Stimulated activated CD8-positive, alpha-beta memory T cell treated with anti-CD3 and anti-CD28 coated beads, Interleukin-15, amount 100 ng/mL, for 48 hours (primary cell): Measurements from ENCODE around the gene SMARCA5.
"Not testable (repeated sequence)": the region's sequence is repeated elsewhere in the genome, so short reads cannot be mapped to it uniquely, and the experiment has no call there.

Source experiments
- DNase-seq, 2 donors: peaks; one replicate each; pipeline ENCODE4 v3.0.0-alpha.2; 2020; ENCODE audit warnings: low read depth in 2 of 2

Gene SMARCA5, protein sequence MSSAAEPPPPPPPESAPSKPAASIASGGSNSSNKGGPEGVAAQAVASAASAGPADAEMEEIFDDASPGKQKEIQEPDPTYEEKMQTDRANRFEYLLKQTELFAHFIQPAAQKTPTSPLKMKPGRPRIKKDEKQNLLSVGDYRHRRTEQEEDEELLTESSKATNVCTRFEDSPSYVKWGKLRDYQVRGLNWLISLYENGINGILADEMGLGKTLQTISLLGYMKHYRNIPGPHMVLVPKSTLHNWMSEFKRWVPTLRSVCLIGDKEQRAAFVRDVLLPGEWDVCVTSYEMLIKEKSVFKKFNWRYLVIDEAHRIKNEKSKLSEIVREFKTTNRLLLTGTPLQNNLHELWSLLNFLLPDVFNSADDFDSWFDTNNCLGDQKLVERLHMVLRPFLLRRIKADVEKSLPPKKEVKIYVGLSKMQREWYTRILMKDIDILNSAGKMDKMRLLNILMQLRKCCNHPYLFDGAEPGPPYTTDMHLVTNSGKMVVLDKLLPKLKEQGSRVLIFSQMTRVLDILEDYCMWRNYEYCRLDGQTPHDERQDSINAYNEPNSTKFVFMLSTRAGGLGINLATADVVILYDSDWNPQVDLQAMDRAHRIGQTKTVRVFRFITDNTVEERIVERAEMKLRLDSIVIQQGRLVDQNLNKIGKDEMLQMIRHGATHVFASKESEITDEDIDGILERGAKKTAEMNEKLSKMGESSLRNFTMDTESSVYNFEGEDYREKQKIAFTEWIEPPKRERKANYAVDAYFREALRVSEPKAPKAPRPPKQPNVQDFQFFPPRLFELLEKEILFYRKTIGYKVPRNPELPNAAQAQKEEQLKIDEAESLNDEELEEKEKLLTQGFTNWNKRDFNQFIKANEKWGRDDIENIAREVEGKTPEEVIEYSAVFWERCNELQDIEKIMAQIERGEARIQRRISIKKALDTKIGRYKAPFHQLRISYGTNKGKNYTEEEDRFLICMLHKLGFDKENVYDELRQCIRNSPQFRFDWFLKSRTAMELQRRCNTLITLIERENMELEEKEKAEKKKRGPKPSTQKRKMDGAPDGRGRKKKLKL

DNA sequence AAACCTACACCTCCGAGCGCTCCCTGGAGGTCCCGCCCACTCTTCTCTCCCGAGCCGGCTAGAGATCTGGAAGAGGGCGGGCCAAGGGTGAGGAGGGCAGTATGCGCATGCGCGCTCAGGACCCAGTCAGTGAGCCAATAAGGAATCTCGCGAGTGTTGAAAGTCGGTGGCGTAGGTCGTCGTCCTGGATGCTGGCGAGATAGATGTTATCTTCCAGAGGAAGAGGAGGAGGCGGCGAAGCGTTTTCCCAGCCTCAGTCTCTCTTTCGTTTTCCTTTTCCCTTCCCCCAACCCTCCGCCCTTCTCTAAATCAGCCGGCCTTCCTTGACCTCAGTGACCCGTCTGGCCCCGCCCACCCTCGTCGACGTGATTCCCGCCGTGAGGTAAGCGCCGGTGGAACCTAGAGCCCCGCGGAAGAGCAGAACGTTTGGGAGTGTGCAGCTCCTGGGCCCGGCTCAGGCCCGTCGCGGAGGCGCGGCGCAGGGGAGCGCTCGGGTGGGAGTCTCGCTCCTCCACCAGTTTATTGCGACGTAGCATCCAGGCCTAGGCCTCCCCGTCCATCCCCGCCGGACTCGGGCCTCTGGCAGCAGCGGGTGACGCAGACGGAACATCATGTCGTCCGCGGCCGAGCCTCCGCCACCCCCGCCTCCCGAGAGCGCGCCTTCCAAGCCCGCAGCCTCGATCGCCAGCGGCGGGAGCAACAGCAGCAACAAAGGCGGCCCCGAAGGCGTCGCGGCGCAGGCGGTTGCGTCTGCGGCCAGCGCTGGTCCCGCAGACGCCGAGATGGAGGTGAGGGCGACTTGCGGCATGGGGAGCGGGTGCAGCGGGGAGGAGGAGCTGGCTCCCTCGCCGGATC lies at the start of gene SMARCA5:
Gene SMARCA5 (plus strand): TSS at position 389 of the 855 bp plus-strand sequence. CDS start 223 bp downstream, at position 612.
- DNase-seq = peak; percentile 92

DNA sequence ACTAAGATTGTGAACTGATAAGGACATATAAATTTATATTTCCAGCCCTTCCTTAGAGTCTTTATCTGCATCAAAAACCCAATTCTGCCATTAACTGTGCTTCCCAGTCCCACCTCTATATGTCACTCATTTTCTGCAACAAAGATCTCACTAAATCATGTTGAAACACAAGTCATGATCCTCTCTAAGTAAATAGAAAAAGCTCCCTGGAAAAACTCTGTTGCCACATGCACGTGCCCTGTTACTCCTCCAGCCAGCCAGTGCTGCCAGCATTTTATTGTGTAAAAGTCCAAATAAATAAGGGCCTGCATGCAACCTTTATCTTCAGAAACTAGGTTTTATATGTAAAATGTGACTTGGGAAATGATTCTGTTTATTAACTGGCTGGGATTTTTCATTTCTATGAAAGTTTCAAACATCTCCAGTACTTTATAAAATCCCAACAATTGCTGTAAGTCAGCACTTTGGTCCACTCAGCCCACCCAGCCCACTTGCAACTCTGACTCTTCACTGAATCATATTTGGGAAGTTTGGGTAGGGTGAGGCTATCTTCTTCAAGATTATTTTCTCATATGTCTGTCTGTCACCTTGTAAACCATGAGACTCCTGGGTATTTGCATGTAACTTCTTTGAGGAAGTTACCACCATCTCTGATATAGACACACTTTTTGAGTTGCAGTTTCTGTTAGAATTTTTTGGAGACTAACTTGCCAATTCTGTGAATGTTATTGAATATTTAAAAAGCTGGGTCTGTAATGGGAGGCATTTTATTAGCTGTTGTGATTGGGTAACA lies 40.0 kb upstream of the SMARCA5 start:
- DNase-seq = no peak

DNA sequence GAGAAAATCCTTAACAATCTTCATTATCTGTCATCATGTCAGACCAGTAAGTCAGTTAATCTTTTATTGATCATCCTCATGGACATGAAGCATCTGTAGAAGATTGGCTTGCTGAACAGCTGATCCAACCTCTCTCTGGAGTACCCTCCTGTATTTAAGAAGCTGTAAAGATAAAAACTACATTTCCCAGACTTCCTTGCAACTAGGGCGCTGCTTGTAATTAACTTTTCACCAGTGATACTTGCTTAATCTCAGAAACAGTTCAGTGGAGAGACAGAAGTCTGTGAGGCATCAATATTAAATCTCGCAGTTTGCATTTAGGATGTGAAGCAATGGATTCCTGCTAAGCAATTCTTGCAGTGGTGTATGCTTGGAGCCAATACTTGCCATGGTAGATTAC lies 36.0 kb upstream of the SMARCA5 start:
- no peak for DNase-seq

DNA sequence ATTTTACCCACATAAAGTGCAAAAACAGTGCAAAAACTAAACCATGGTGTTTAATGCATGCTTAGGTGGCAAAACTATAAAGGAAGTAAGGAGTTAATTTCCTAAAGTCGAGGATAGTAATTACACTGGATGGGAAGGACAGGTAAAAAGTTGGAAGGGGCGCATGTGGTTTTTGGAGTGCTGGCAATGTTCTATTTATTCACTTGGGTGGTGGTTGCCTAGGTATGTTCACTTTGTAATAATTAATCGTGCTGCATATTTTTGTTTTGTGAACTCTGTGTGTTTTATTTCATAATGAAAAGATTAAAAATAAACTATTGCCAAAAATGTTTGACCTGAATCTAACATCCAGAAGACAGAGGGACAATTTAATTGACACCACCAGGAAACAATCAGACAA lies 32.1 kb upstream of the SMARCA5 start:
- DNase-seq = no peak

DNA sequence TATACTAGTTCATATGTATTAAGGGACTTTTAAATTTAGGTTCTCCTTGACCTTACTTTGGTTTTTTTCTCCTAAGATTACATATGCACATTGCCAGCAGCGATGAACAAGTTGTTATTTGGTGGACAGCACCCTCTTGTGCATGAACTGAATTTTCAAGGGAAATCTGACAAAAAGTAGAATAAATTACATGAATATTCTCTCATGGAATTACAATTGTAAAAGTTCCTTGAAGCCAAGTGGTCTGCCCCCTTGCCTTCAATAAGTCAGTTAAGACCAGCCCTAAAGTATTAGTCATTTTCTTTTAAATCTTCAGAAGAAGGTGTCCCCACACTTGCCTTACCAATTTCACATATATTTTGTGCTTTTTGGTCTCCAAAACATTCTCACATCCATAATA lies 30.7 kb upstream of the SMARCA5 start:
- no peak for DNase-seq

DNA sequence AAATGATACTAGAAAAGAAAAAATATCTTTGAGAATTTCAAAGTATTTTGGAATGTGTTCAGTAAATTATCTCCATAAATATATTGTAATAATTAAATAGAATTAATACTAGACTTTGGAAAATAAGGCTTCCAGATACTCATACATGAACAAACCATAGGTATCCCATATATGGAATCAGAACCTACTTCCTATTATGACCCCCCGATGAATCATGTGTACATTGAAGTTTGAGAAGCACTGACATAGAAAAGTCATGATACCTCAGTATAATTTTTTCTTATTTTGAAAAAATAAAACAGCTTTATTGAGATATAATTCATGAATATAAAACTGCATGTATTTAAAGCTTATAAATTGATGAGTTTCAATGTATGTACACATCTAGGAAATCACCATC lies 27.2 kb upstream of the SMARCA5 start:
- DNase-seq = no peak

DNA sequence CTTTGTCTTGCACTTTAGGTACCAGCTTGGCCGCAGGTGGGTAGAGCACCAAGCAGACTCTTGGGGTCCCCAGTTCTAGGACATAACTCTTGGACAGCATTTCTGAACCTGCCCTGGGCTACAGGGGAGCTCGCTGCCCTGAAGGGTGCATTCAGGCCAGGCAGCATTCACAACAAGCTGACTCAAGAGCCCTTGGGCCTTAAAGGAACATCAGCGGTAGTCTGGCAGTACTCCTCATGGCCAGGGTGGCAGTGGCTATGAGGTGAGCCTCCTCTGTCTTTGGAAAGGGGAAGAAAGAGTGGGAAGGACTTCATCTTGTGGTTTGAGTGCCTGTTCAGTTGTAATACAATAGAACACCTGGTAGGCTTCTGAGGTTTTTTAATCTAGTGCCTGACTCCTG lies 24.8 kb upstream of the SMARCA5 start:
- DNase-seq = no peak

DNA sequence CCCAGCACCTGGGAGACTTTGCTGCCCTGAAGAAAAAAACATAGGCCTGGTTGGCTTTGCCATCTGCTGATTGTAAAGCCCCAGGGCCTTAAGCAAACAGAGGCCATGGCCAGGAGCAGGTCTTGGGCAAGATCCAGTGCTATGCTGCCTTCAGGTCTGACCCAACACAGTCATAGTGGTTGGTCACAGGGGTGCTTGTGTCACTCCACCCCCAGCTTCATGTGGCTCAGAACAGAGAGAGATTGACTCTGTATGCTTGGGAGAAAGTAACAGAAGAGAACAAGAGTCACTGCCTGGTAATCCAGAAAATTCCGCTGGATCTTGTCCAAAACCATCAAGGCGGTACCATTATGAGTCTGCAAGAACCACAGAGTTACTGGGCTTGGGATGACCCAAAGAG lies 24.4 kb upstream of the SMARCA5 start:
- DNase-seq = no peak

DNA sequence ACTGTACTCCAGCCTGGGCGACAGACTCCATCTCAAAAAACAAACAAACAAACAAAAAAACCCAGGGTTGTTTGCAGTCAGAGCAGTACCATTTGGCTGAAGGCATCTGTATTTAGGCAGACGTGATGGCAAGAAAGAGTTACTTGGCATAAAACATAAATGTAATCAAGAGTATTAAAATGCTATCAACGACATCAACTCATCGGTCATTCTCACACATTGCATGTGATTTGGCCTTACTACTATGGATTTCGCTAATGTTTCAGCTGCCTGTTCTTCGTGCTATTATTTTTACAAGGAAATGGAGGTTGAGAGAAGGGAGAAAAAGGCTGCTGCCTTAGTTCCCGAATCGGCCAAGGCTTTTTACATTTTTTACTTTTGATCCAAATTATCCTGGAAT lies 15.5 kb upstream of the SMARCA5 start:
- DNase-seq = no peak

DNA sequence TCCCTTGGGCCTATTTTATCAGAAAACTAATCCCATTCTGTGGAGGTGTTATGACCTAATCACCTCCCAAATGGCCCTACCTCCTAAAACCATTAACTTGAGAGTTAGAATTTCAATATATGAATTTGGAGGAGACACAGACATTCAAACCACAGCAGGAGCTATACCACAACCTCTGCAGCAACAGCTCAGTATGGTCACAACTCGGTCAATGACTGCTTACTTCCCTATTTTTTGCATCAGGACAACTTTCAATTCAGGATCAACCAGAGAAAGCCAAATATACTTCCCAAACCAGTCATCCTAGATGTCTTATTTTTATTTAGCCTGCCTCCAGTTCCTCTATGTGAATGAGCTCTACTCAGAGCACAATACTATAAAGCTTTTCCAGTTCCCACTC lies 11.3 kb upstream of the SMARCA5 start:
- no peak for DNase-seq

DNA sequence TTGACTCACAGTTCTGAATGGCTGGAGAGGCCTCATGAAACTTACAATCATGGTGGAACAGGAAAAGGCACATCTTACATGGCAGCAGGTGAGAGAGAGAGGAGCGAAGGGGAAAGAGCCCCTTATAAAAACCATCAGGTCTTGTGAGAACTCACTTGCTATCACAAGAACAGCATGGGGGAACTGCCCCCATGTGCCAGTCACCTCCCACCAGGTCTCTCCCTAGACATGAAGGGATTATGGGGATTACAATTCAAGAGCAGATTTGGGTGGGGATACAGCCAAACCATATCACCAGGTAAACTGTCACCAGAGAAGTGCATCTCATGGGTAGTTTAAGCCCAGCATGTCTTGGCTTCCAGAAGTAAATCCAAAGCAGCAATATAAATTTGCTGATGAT lies 7.5 kb upstream of the SMARCA5 start:
- no peak for DNase-seq

DNA sequence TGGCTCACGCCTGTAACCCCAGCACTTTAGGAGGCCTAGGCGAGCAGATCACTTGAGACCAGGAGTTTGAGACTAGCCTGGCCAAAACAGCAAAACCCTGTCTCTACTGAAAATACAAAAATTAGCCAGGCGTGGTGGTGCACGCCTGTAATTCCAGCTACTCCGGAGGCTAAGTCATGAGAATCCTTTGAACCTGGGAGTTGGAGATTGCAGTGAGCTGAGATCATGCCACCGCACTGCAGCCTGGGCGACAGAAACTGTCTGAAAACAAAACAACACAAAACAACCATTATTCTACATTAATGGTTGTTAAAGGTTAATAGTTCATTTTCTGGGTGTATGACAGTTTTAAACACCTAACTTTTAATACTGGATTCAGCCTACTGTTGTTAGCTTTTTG lies 1.6 kb upstream of the SMARCA5 start:
- DNase-seq = no peak

DNA sequence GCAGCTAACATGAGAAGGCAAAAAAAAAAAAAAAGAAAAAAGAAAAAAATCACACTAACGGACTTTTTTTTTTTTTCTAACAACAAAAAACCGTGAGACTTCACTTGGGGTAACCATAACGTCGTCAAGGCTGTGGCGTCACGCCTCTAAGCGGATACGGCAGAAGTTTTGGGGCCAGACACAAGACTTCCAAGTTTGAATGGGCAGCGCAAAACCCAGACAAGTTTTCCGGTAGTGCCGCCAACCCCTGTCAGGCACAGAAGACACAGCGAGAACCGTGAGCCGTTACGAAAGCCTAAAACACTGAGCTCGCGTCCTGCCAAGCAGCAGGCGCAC lies 556 bp upstream of the SMARCA5 start:
- no peak for DNase-seq

DNA sequence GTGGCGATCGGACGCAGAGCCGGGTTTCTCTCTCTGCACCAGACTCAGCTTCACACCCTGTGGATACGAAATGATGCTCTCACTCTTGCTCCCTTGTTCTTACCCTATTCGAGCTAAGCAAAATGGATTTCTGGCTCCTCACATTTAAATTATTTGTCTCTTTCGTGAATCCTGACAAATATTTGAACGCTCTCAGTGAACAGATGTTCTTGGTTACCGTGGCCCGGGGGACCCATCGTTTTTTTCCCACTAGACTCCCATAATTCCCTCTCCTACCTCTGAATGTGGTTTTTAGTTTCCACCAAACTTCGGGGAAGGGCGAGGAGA lies 630 bp downstream of the SMARCA5 start:
- no peak for DNase-seq

DNA sequence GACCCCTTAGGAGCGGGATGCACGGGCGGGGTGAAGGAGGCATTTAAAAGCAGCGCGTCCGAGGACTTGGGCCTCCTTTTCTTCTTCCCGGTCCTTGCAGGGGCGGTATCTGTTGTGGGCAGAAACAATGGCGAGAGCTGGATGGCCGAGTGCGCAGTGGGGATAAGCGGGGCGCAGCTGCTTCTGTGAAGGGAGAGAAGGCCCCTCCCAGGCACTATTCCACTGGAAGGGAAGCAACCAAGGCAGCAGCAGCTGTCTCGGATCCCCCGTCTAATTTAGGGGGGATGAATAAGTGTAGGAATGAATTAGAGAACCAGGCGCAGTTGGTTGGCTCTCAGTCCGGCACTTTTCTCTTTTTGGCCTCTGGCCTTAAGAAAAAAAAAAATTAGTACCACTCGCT lies 995 bp downstream of the SMARCA5 start:
- DNase-seq = peak in 1 of 2 donors; percentile 10

DNA sequence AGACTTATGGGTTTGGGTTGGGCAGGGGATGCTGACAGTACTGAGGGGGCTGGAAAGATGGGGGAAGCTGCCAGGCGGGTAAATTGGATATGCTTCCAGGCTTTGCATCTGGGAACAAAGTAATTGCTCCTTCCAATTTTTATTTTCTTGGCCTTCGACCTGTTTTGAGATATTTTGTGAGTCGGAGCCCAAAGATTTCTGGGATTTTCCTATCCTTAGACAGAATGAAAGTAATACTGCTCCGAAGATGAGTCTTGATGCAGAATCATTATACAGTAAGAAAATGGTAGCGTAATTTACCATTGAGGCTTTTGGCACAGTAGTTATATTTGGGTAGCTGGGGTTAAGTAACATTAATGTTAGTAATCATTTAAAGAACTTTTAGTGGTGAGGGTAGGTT lies 1.4 kb downstream of the SMARCA5 start:
- DNase-seq = no peak

DNA sequence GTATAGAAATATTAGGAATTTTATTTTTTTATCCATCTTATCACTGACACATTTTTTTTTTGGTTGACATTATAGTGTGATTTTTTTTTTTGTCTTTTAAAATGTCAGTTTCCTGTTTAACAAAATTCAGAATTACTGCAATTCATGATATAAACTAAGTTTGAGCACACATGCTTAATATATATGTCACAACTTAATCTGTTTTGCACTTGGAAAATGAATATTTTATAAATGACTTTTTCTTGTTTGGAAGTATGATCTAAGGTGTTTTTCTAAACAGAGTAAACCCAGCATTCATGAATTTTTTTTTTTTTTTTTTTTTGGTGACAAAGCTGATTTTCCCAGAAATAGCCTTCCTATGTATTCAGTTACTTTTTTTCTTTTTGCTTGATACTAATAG lies 2.4 kb downstream of the SMARCA5 start:
- no peak for DNase-seq

DNA sequence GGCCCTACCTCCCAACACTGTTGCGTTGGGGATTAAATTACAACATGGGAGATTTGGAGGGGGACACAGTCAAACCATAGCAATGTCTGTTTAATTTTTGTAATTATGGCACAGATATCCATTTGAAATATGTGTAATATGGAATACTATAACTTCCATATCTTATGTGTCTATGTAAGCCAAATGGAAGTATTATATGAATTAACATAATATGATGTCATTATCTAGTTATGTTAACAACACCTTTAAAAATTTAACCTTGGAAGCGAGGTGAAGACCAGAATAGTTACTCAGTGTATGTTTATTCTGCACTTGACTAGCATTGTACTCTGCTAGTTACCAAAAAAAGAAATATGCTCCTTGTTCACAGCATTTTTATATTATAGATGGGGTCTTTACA lies 4.3 kb downstream of the SMARCA5 start:
- DNase-seq = no peak

DNA sequence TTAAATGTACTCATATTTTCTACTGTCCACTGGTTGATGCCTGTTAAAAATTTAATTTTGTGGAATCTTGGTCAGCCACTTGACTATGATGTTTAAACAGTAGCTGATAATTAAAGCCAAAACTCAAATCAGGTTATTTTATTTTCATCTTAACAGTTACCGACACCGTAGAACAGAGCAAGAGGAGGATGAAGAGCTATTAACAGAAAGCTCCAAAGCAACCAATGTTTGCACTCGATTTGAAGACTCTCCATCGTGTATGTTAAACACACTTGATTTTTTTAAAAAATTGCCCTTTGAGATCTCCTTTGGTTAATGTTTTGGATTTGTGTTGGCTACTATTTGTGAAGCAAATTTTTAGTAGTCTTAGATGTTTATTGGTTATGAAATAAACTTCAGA lies 10.7 kb downstream of the SMARCA5 start:
- DNase-seq = no peak

DNA sequence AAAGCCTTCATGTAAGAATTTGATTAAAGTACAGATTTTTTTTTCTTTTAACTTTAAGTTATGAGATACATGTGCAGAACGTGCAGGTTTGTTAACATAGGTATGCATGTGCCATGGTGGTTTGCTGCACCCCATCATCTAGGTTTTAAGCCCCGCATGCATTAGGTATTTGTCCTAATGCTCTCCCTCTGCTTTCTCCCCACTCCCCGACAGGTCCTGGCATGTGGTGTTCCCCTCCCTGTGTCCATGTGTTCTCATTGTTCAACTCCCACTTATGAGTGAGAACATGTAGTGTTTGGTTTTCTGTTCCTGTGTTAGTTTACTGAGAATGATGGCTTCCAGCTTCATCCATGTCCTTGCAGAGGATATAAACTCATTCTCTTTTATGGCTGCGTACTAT lies 14.5 kb downstream of the SMARCA5 start:
- not testable (repeated sequence) for DNase-seq

DNA sequence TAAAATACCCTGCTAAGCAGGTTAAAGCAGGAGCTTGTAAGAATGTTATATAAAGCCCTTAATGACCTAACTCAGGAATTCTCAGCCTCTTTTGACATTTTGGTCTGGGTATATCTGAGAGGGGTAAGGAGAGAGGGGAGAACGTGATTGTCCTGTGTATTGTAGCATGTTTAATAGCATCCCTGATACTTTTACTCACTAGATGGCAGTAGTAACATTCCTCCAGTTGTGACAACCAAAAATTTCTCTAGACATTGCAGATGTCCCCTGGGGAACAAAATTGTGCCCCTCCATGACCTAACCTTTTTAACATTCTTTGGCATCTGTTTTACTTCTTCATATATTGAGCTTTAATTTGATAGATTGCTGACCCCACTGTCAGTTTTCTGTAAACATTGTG lies 17.9 kb downstream of the SMARCA5 start:
- no peak for DNase-seq
